Small intestine (tissue), 16 donors: ENCODE results near the gene CHI3L1. TPM values are rescaled to one million over a fixed set of nuclear protein-coding genes. Genes with fewer than 3 reads are reported as not detected.
"Not testable (repeated sequence)": the region's sequence is repeated elsewhere in the genome, so short reads cannot be mapped to it uniquely, and the experiment has no call there.

Experiments used
- DNase-seq, 2 donors: peaks; one replicate each; pipeline versions ENCODE4 v3.0.0 to v3.0.0-alpha.2; 2013
- FAIRE-seq: peaks from 2 replicates; lab custom pipeline; 2012; peaks lifted over from hg19 to GRCh38; lab: Jason Lieb, UNC
- H3K27ac ChIP-seq, 3 donors: one replicate each; pipeline ENCODE4 v1.5.1; 2013; ENCODE audit warnings: low read length in 2 of 3, mild to moderate bottlenecking in 2 of 3, control low read depth in 1 of 3, inconsistent platforms in 1 of 3, low read depth in 1 of 3, moderate library complexity in 1 of 3
- H3K27me3 ChIP-seq, 3 donors: one replicate each; pipeline ENCODE4 v1.6.1; 2013; ENCODE audit warnings: low read length in 3 of 3, inconsistent platforms in 1 of 3; ENCODE audit not compliant: control insufficient read depth in 3 of 3, insufficient read depth in 3 of 3
- H3K36me3 ChIP-seq, 3 donors: one replicate each; pipeline ENCODE4 v1.6.1; 2013; ENCODE audit warnings: low read length in 3 of 3, inconsistent platforms in 1 of 3, low read depth in 1 of 3, mild to moderate bottlenecking in 1 of 3, moderate library complexity in 1 of 3; ENCODE audit not compliant: control insufficient read depth in 3 of 3, insufficient read depth in 2 of 3
- H3K4me1 ChIP-seq, 3 donors: one replicate each; pipeline ENCODE4 v1.6.1; 2013; ENCODE audit warnings: low read length in 2 of 3, inconsistent platforms in 1 of 3, low read depth in 1 of 3, mild to moderate bottlenecking in 1 of 3, moderate library complexity in 1 of 3; ENCODE audit not compliant: control insufficient read depth in 3 of 3, insufficient read depth in 2 of 3
- H3K4me3 ChIP-seq, 3 donors: one replicate each; pipeline ENCODE4 v1.5.1; 2013; ENCODE audit warnings: low read length in 3 of 3, control low read depth in 1 of 3, inconsistent platforms in 1 of 3, low read depth in 1 of 3, mild to moderate bottlenecking in 1 of 3, moderate library complexity in 1 of 3
- H3K9me3 ChIP-seq, 2 donors: one replicate each; pipeline ENCODE4 v1.6.1; 2013; ENCODE audit warnings: low read depth in 1 of 2, low read length in 1 of 2; ENCODE audit not compliant: control insufficient read depth in 2 of 2, insufficient read depth in 1 of 2
- WGBS, 3 donors: extraction: QIAGEN DNeasy Blood & Tissue Kit; methylation state at CpG; one replicate each; pipeline ENCODE4 v1.1.7; 2013; 5-methylcytosine and 5-hydroxymethylcytosine counted together
- long read RNA-seq, 10 donors: transcript quantifications; one replicate each; lab custom pipeline, GENCODE V29; 2026
- polyA plus RNA-seq, 4 donors: library from polyadenylated mRNA; stranded (reverse) in 3 of 4; unstranded in 1 of 4; fragments of 200-250 nt in 3 of 4; fragments of 120-200 nt in 1 of 4; gene quantifications; one replicate each; pipeline versions ENCODE4 v1.2.1 to v1.2.3, GENCODE V29; 2013
- donor health status: healthy with polysubstance abuse.
- donor health status: control.
- donor health status: control.
- donor health status: Bipolar disorder and iron deficiency.
- donor health status: healthy.

CHI3L1 gene
- polyA plus RNA-seq, result 1 to 10 TPM in 2 of 4 donors, under 1 TPM in 2; 0.16 to 1.6 (median 0.90) TPM
- long read RNA-seq, donor 1, result 0 reads
- long read RNA-seq, donor 2, result 0 reads
- long read RNA-seq, donor 3, result 0 reads
- long read RNA-seq, donor 4, result 0 reads
- long read RNA-seq, donor 5, result 0 reads
- long read RNA-seq, donor 6, result 0 reads
- long read RNA-seq, donor 7, result 0 reads
- long read RNA-seq, donor 8, result 0 reads
- long read RNA-seq, donor 9, result 0 reads
- long read RNA-seq, donor 10, result 0 reads

GRCh38 chr1:203186446-203187303 is at the start of gene CHI3L1:
Gene CHI3L1 (minus strand): TSS chr1:203186704. CDS start chr1:203186623, 81 bp downstream.
- no peak for FAIRE-seq
- no peak within 1 kb of the TSS for H3K27ac ChIP-seq
- H3K36me3 ChIP-seq, result no peaks in the 10 kb centered on the region

GRCh38 chr1:203234901-203235300 is 48.4 kb upstream of the CHI3L1 start:
- H3K9me3 ChIP-seq, result peaks cover 0 to 17% of the 10 kb centered on the region in 2 donors
- H3K4me1 ChIP-seq, H3K36me3 ChIP-seq, FAIRE-seq, DNase-seq, H3K27ac ChIP-seq, H3K4me3 ChIP-seq: not testable (repeated sequence)
- 88 to 89% (median 89%) methylated on average over 7 of the region's 7 CpGs for WGBS, 3 donors
- H3K27me3 ChIP-seq, result peaks cover 0 to 16% (median 6%) of the 10 kb centered on the region in 3 donors

More at GRCh38 chr1:203186446-203187303, at the start of gene CHI3L1:
- DNase-seq, result no peak
- no peak within 1 kb of the TSS for H3K4me3 ChIP-seq
- no peaks in the 10 kb centered on the region for H3K4me1 ChIP-seq
- peaks cover 0 to 10% (median 0%) of the 10 kb centered on the region in 3 donors for H3K27me3 ChIP-seq
- 28 to 45% (median 35%) methylated on average over 14 of the region's 14 CpGs for WGBS, 3 donors
- no peaks in the 10 kb centered on the region for H3K9me3 ChIP-seq

- Histone ChIP-seq H3K9me3 (peaks cover 0 to under 1% of the 10 kb centered on the region in 2 donors), H3K4me1 (no peaks in the 10 kb centered on the region), H3K27ac (no peak within 1 kb of the TSS), H3K36me3 (no peaks in the 10 kb centered on the region), H3K4me3 (no peak within 1 kb of the TSS), H3K27me3 (peaks cover 0 to 17% (median 0%) of the 10 kb centered on the region in 3 donors)
- 85 to 89% (median 87%) methylated on average over 7 of the region's 7 CpGs for WGBS, 3 donors
- FAIRE-seq, result no peak
- DNase-seq, result no peak
Observed at GRCh38 chr1:203229471-203230135, 43.1 kb upstream of the CHI3L1 start, which contains the start of gene CHIT1. Gene CHIT1 (minus strand): TSS chr1:203229673. CDS start chr1:203229636, 37 bp downstream.

DNA sequence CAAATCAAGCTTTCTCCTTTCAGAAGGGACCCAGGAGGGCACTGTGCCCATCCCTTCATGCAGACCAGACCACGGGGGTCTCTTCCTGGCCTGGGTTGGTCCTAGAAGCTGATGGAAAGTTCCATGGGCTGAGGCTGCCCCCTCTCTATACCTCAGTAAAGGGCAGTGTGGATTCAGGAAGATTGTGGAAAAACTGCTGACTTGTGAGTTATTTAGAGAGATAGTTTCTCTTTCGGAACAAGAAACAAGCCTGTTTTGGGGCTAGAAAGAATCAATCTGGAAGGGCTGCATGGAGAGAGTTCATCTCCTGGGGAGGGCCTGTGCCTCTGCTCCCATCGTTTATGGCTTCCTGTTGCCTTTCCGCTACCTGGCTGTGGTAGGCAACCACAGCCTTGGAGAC is 42.2 kb upstream of the CHI3L1 start:
- FAIRE-seq, result no peak
- no peaks in the 10 kb centered on the region for H3K4me1 ChIP-seq
- WGBS, 3 donors, result 60 to 66% (median 64%) methylated on average over 4 of the region's 4 CpGs
- H3K27ac ChIP-seq, result no peak overlapping the region
- H3K36me3 ChIP-seq, result no peaks in the 10 kb centered on the region
- no peak overlapping the region for H3K4me3 ChIP-seq
- no peak for DNase-seq
- H3K9me3 ChIP-seq, result no peaks in the 10 kb centered on the region
- H3K27me3 ChIP-seq, result peaks cover 0 to 17% (median 0%) of the 10 kb centered on the region in 3 donors

DNA sequence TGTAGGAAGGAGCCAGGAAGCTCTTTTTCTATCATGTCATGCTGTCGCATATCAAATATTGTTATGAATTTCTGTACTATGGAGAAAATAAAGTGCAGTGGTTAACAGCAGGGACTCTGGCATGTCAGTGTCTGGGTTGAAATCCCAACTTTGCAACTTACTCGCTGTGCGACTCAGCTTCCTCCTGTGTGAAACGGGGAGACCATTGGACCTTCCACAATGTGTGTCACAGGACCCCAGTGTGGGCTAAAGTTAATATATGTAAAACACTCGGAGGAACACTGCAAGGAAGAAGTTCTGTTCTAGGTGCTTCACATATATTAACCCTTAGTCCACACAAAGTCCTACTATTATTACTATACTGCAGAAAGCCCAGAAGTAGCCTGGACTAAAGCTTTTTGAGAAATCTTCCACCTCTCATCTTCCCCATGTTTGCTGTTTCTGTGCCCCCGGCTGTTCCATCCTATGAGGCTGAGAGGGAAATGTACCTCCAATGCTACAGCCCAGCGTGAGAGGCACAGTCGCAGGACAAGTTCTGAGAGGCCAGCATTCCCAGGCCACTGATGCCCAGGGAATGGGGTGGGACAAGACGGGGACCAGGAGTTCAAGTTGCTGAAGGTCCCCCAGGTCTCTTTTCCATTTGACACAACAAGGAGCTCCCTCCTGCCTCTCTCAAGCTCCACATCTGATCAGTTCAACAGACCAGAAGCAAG is 41.0 kb upstream of the CHI3L1 start:
- no peaks in the 10 kb centered on the region for H3K9me3 ChIP-seq
- H3K27ac ChIP-seq, result no peak overlapping the region
- WGBS, 3 donors, result 83 to 87% (median 84%) methylated on average over 9 of the region's 9 CpGs
- H3K27me3 ChIP-seq, result peaks cover 0 to 18% (median 0%) of the 10 kb centered on the region in 3 donors
- DNase-seq (no peak), FAIRE-seq (no peak)
- no peaks in the 10 kb centered on the region for H3K36me3 ChIP-seq
- no peak overlapping the region for H3K4me3 ChIP-seq
- H3K4me1 ChIP-seq, result no peaks in the 10 kb centered on the region

- Histone ChIP-seq H3K9me3 (no peaks in the 10 kb centered on the region), H3K27me3 (peaks cover 0 to 9% (median 0%) of the 10 kb centered on the region in 3 donors), H3K4me3 (no peak overlapping the region), H3K36me3 (no peaks in the 10 kb centered on the region), H3K27ac (no peak overlapping the region), H3K4me1 (no peaks in the 10 kb centered on the region)
- DNase-seq, result no peak
- no peak for FAIRE-seq
- 54 to 66% (median 61%) methylated on average over 4 of the region's 4 CpGs for WGBS, 3 donors
Observed at GRCh38 chr1:203225071-203225470, 38.6 kb upstream of the CHI3L1 start.

- no peak overlapping the region for H3K27ac ChIP-seq
- no peak overlapping the region for H3K4me3 ChIP-seq
- WGBS, 3 donors, result 71 to 82% (median 76%) methylated on average over 18 of the region's 18 CpGs
- DNase-seq, result no peak
- H3K9me3 ChIP-seq, result no peaks in the 10 kb centered on the region
- no peaks in the 10 kb centered on the region for H3K36me3 ChIP-seq
- H3K27me3 ChIP-seq, result peaks cover 0 to 9% (median 0%) of the 10 kb centered on the region in 3 donors
- H3K4me1 ChIP-seq, result no peaks in the 10 kb centered on the region
- FAIRE-seq, result no peak
Observed at GRCh38 chr1:203223012-203223775, 36.7 kb upstream of the CHI3L1 start.
